T-helper 1 cell treated with Interleukin-12 subunit alpha and Interleukin-12 subunit beta and Interleukin-4 antibody, amounts not matched to agents 30 ng/mL and 1 ng/mL, for 36 hours (primary cell): Measurements from ENCODE around the gene SKAP1. TPM values are rescaled to one million over a fixed set of nuclear protein-coding genes. Genes with fewer than 3 reads are reported as not detected.
"Not testable (repeated sequence)": the region's sequence is repeated elsewhere in the genome, so short reads cannot be mapped to it uniquely, and the experiment has no call there.

Source experiments
- intact Hi-C: fragments of 100-400 bp; cut with micrococcal nuclease; formaldehyde crosslinking; loops from one replicate; pipeline ENCODE4 v1.15.1; 2024
- total RNA-seq: library from RNA; stranded (reverse); gene quantifications from 2 replicates; pipeline ENCODE4 v1.2.3, GENCODE V29; 2022

Gene SKAP1
- total RNA-seq, 1 donor from 2014 or later, result 84.4 TPM

- intact Hi-C loops, result loop anchor here (5.0 kb wide), 1 partner anchor 37 kb away; no protein-coding TSS in a partner anchor
Measured at GRCh38 chr17:48374650-48375230, 55.3 kb downstream of the SKAP1 start.

- intact Hi-C loops, result loop anchor here (5.0 kb wide), 1 partner anchor 37 kb away; no protein-coding TSS in a partner anchor
Measured at GRCh38 chr17:48373883-48374282, 56.1 kb downstream of the SKAP1 start.

GRCh38 chr17:48373130-48373830, 56.7 kb downstream of the SKAP1 start:
- intact Hi-C loops, result loop anchor here (5.0 kb wide), 1 partner anchor 36 kb away; no protein-coding TSS in a partner anchor

GRCh38 chr17:48368967-48369366, 61.0 kb downstream of the SKAP1 start:
- intact Hi-C loops, result not testable (repeated sequence)

- intact Hi-C loops, result no loop called here
Measured at GRCh38 chr17:48368352-48368908, 61.6 kb downstream of the SKAP1 start.

GRCh38 chr17:48363161-48363560, 66.9 kb downstream of the SKAP1 start:
- intact Hi-C loops, result no loop called here

GRCh38 chr17:48360861-48361633, 69.0 kb downstream of the SKAP1 start:
- intact Hi-C loops, result not testable (repeated sequence)

- intact Hi-C loops, result loop anchor here (10.0 kb wide), 1 partner anchor 57 kb away; no protein-coding TSS in a partner anchor
Measured at GRCh38 chr17:48357779-48358602, 72.0 kb downstream of the SKAP1 start.

- intact Hi-C loops, result loop anchor here (10.0 kb wide), 1 partner anchor 58 kb away; no protein-coding TSS in a partner anchor
Measured at GRCh38 chr17:48356866-48357265, 73.1 kb downstream of the SKAP1 start.

- intact Hi-C loops, result loop anchor here (1.0 to 10.0 kb wide), 5 partner anchors 16 to 241 kb away; partner anchors contain the start of gene HOXB5
Measured at GRCh38 chr17:48352630-48353029, 77.4 kb downstream of the SKAP1 start.

- intact Hi-C loops, result loop anchor here (1.0 to 10.0 kb wide), 5 partner anchors 16 to 241 kb away; partner anchors contain the start of gene HOXB5
Measured at GRCh38 chr17:48351911-48352332, 78.1 kb downstream of the SKAP1 start.

GRCh38 chr17:48348352-48348751, 81.7 kb downstream of the SKAP1 start:
- intact Hi-C loops, result no loop called here

GRCh38 chr17:48347177-48347576, 82.8 kb downstream of the SKAP1 start:
- intact Hi-C loops, result no loop called here

- intact Hi-C loops, result no loop called here
Measured at GRCh38 chr17:48344251-48344650, 85.8 kb downstream of the SKAP1 start.

- intact Hi-C loops, result no loop called here
Measured at GRCh38 chr17:48340916-48341315, 89.1 kb downstream of the SKAP1 start.

GRCh38 chr17:48338720-48339119, 91.3 kb downstream of the SKAP1 start:
- intact Hi-C loops, result loop anchor here (5.0 kb wide), 1 partner anchor 34 kb away; no protein-coding TSS in a partner anchor

GRCh38 chr17:48337903-48338302, 92.1 kb downstream of the SKAP1 start:
- intact Hi-C loops, result loop anchor here (5.0 kb wide), 1 partner anchor 34 kb away; no protein-coding TSS in a partner anchor

GRCh38 chr17:48336986-48337385, 93.0 kb downstream of the SKAP1 start:
- intact Hi-C loops, result loop anchor here (1.0 to 5.0 kb wide), 5 partner anchors 15 to 312 kb away; partner anchors contain the start of gene HOXB5

GRCh38 chr17:48335858-48336500, 94.0 kb downstream of the SKAP1 start:
- intact Hi-C loops, result loop anchor here (1.0 to 5.0 kb wide), 5 partner anchors 16 to 311 kb away; partner anchors contain the start of gene HOXB5
